Colonic mucosa (tissue), 4 donors: Measurements from ENCODE around the gene LRRC75B. TPM values are rescaled to one million over a fixed set of nuclear protein-coding genes. Genes with fewer than 3 reads are reported as not detected.
"Not testable (repeated sequence)": the region's sequence is repeated elsewhere in the genome, so short reads cannot be mapped to it uniquely, and the experiment has no call there.

Source experiments
- DNase-seq: peaks from one replicate; pipeline ENCODE4 v3.0.0-alpha.2; 2020
- H3K27ac ChIP-seq: fragments of 200-600 bp; one replicate; pipeline ENCODE4 v1.8.0; 2021
- H3K27me3 ChIP-seq: fragments of 200-600 bp; one replicate; pipeline ENCODE4 v1.8.0; 2021
- H3K36me3 ChIP-seq: fragments of 200-600 bp; one replicate; pipeline ENCODE4 v1.8.0; 2021
- H3K4me1 ChIP-seq: fragments of 200-600 bp; one replicate; pipeline ENCODE4 v1.8.0; 2021; ENCODE audit warnings: mild to moderate bottlenecking
- H3K4me3 ChIP-seq: fragments of 200-600 bp; one replicate; pipeline ENCODE4 v1.8.0; 2021
- H3K9ac ChIP-seq, 2 donors: one replicate each; pipeline ENCODE4 v1.7.0; 2013; ENCODE audit warnings: control low read depth in 2 of 2, low read depth in 2 of 2, low read length in 2 of 2
- H3K9me3 ChIP-seq: fragments of 200-600 bp; one replicate; pipeline ENCODE4 v1.8.0; 2021
- CTCF ChIP-seq: fragments of 200-600 bp; IDR thresholded peaks from one replicate; pipeline ENCODE4 v1.8.0; 2022; ENCODE audit warnings: antibody characterized with exemption, mild to moderate bottlenecking
- intact Hi-C: fragments of 100-400 bp; cut with DNase I; formaldehyde crosslinking; loops from one replicate; pipeline ENCODE4 v1.14.1; 2022
- total RNA-seq, 2 donors: library from RNA; stranded (reverse); fragmentation: NEBNext Ultra II Directional in 1 of 2; extraction: Animal tissue kit (Norgen Biotek cat#: 25700) in 1 of 2; gene quantifications; one replicate each; pipeline ENCODE4 v1.2.1, GENCODE V29; 2021
- donor health status: healthy.
- donor health status: DM: no; HTN: no; CAD: no.
- donor health status: DM: no; HTN: no; CAD: no.

The LRRC75B gene
- total RNA-seq, 2 donors from 2014 or later: 7.9 to 10.2 TPM

- H3K9ac ChIP-seq: peak within 1 kb of the TSS; percentile 93 to 95
- intact Hi-C loops: no loop called here
- peaks cover 10% of the 10 kb centered on the region for H3K36me3 ChIP-seq
- peak within 1 kb of the TSS; percentile 99 for H3K4me3 ChIP-seq
- H3K27me3 ChIP-seq: no peaks in the 10 kb centered on the region
- H3K27ac ChIP-seq: peak within 1 kb of the TSS; percentile 100
- TF ChIP-seq CTCF: no peak
- no peaks in the 10 kb centered on the region for H3K9me3 ChIP-seq
- H3K4me1 ChIP-seq: peaks cover 46% of the 10 kb centered on the region
- DNase-seq: peak; percentile 63
Measured at GRCh38 chr22:24554313-24555164, 38.3 kb downstream of the LRRC75B start, which contains the start of gene GUCD1. TSS of gene GUCD1 (minus strand) at chr22:24555138. CDS start at chr22:24554991, 147 bp downstream.

GRCh38 chr22:24553597-24554312, 39.1 kb downstream of the LRRC75B start:
- Histone ChIP-seq H3K9me3 (no peaks in the 10 kb centered on the region), H3K4me3 (peak overlapping the region; percentile 99), H3K36me3 (peaks cover 10% of the 10 kb centered on the region), H3K4me1 (peaks cover 47% of the 10 kb centered on the region), H3K27ac (peak overlapping the region; percentile 100), H3K27me3 (no peaks in the 10 kb centered on the region), H3K9ac (peak overlapping the region; percentile 93 to 95)
- intact Hi-C loops: no loop called here
- TF ChIP-seq CTCF: no peak
- DNase-seq: peak; percentile 36

- H3K27me3 ChIP-seq, H3K9me3 ChIP-seq, intact Hi-C loops, H3K36me3 ChIP-seq: not testable (repeated sequence)
- peaks cover 47% of the 10 kb centered on the region for H3K4me1 ChIP-seq
- peak overlapping the region; percentile 87 for H3K27ac ChIP-seq
- H3K9ac ChIP-seq: peak overlapping the region; percentile 4 to 95
- peak; percentile 37 for DNase-seq
- H3K4me3 ChIP-seq: peak overlapping the region; percentile 99
Measured at GRCh38 chr22:24552503-24553286, 40.2 kb downstream of the LRRC75B start.

GRCh38 chr22:24550902-24551435, 41.9 kb downstream of the LRRC75B start:
- TF ChIP-seq CTCF: no peak
- intact Hi-C loops: no loop called here
- no peak for DNase-seq
- Histone ChIP-seq H3K4me1 (peaks cover 35% of the 10 kb centered on the region), H3K27me3 (no peaks in the 10 kb centered on the region), H3K36me3 (peaks cover 12% of the 10 kb centered on the region), H3K9ac (peak overlapping the region; percentile 12 to 27), H3K4me3 (no peak overlapping the region), H3K9me3 (no peaks in the 10 kb centered on the region), H3K27ac (peak overlapping the region; percentile 87)

GRCh38 chr22:24550028-24550901, 42.6 kb downstream of the LRRC75B start:
- Histone ChIP-seq H3K4me1 (peaks cover 35% of the 10 kb centered on the region), H3K36me3 (peaks cover 12% of the 10 kb centered on the region), H3K9me3 (no peaks in the 10 kb centered on the region), H3K27ac (peak overlapping the region; percentile 87), H3K4me3 (no peak overlapping the region), H3K9ac (peak overlapping the region; percentile 12 to 27), H3K27me3 (no peaks in the 10 kb centered on the region)
- intact Hi-C loops: no loop called here
- no peak for TF ChIP-seq CTCF
- peak; percentile 76 for DNase-seq
